Central memory CD8-positive, alpha-beta T cell (primary cell): ENCODE measurements around the gene KRT33B.
"Not testable (repeated sequence)": the region's sequence is repeated elsewhere in the genome, so short reads cannot be mapped to it uniquely, and the experiment has no call there.

Source experiments
- ATAC-seq: fragments of 150-1000 bp; cut with Tn5 transposase; replicated peaks from 2 replicates; pipeline ENCODE4 v1.10.0; 2022; ENCODE audit warnings: mild to moderate bottlenecking, moderate FRiP score, moderate number of reproducible peaks; ENCODE audit not compliant: poor library complexity, severe bottlenecking; ENCODE audit errors: extremely low read depth
- DNase-seq, 2 donors: peaks; one replicate each; pipeline ENCODE4 v3.0.0; 2021; ENCODE audit warnings: low spot score in 2 of 2
- H3K27ac Mint-ChIP-seq: one replicate; pipeline ENCODE4 v1.8.0; 2022; ENCODE audit warnings: low read depth, mild to moderate bottlenecking, moderate library complexity, mixed read lengths
- H3K27me3 Mint-ChIP-seq: one replicate; pipeline ENCODE4 v1.8.0; 2022; ENCODE audit warnings: mixed read lengths
- H3K36me3 Mint-ChIP-seq: one replicate; pipeline ENCODE4 v1.8.0; 2022; ENCODE audit warnings: mild to moderate bottlenecking, moderate library complexity, mixed read lengths; ENCODE audit not compliant: insufficient read depth
- H3K4me1 Mint-ChIP-seq: one replicate; pipeline ENCODE4 v1.8.0; 2022; ENCODE audit warnings: mixed read lengths
- H3K4me3 Mint-ChIP-seq: one replicate; pipeline ENCODE4 v1.8.0; 2022; ENCODE audit warnings: mild to moderate bottlenecking, moderate library complexity, mixed read lengths
- H3K9me3 Mint-ChIP-seq: one replicate; pipeline ENCODE4 v1.8.0; 2022; ENCODE audit warnings: mixed read lengths

KRT33B gene

DNA sequence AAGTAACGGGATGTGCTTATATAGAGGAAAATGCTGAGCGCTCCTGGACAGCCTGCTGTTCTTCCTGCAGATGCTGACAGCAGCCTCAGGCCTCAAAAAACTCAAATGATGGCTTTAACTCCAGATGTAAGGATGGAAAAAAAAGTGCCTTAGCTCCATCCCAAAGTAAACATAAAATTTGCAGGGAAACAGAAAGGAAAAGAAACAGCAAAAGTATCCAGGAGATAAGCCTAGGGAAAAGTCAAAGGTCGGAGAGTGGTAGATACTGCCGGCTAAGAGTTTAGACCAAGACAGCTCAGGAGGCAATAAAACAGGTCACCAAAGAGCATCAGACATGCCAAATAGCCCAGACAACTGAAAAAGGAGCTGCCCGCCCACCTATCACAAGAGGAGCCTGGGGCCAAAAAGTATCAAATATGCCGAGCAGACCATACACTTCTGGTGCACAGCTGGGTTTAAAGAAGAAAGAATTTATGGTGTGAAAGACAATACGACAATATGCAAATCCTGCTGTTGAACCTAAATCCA, 20.9 kb upstream of the KRT33B start:
- no peak overlapping the region for H3K4me3 Mint-ChIP-seq
- H3K36me3 Mint-ChIP-seq, result no peaks in the 10 kb centered on the region
- ATAC-seq, result no peak
- H3K4me1 Mint-ChIP-seq, result no peaks in the 10 kb centered on the region
- H3K27ac Mint-ChIP-seq, result no peak overlapping the region
- peaks cover 69% of the 10 kb centered on the region for H3K27me3 Mint-ChIP-seq
- H3K9me3 Mint-ChIP-seq, result peaks cover 12% of the 10 kb centered on the region
- DNase-seq, result no peak

- DNase-seq (no peak), ATAC-seq (no peak)
- peaks cover 12% of the 10 kb centered on the region for H3K9me3 Mint-ChIP-seq
- no peak overlapping the region for H3K4me3 Mint-ChIP-seq
- H3K36me3 Mint-ChIP-seq, result no peaks in the 10 kb centered on the region
- peaks cover 70% of the 10 kb centered on the region for H3K27me3 Mint-ChIP-seq
- no peak overlapping the region for H3K27ac Mint-ChIP-seq
- no peaks in the 10 kb centered on the region for H3K4me1 Mint-ChIP-seq
These were observed 18.1 kb upstream of the KRT33B start for GRCh38 chr17:41387670-41388069.

- Mint-ChIP-seq H3K4me3 (no peak overlapping the region), H3K27me3 (peaks cover 58% of the 10 kb centered on the region), H3K27ac (no peak overlapping the region), H3K9me3 (peaks cover 12% of the 10 kb centered on the region), H3K4me1 (no peaks in the 10 kb centered on the region), H3K36me3 (no peaks in the 10 kb centered on the region)
- ATAC-seq, result no peak
- no peak for DNase-seq
These were observed 16.6 kb upstream of the KRT33B start for GRCh38 chr17:41386227-41386626.

DNA sequence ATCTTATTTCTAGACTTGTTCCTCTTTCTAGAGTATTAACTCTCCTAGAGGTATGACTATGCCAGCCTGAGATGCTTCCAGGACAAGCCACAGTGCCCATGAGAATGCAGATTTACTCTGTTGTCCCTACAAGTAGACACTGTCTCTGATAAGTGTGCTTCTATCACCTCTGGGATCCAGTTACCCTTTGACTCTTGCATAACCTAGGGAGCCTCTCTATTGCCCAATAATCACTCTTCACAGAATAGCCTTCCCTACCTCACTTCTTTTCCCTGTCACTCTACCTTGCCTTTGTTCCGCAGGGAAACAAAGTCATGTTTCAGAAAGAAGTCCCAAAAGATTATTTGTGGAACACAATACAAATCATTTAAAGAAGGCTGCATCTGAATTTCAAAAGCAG, 14.1 kb upstream of the KRT33B start:
- no peak for DNase-seq
- no peak overlapping the region for H3K27ac Mint-ChIP-seq
- peaks cover 47% of the 10 kb centered on the region for H3K27me3 Mint-ChIP-seq
- H3K9me3 Mint-ChIP-seq, result peaks cover 12% of the 10 kb centered on the region
- no peaks in the 10 kb centered on the region for H3K4me1 Mint-ChIP-seq
- no peak overlapping the region for H3K4me3 Mint-ChIP-seq
- ATAC-seq, result no peak
- no peaks in the 10 kb centered on the region for H3K36me3 Mint-ChIP-seq

DNA sequence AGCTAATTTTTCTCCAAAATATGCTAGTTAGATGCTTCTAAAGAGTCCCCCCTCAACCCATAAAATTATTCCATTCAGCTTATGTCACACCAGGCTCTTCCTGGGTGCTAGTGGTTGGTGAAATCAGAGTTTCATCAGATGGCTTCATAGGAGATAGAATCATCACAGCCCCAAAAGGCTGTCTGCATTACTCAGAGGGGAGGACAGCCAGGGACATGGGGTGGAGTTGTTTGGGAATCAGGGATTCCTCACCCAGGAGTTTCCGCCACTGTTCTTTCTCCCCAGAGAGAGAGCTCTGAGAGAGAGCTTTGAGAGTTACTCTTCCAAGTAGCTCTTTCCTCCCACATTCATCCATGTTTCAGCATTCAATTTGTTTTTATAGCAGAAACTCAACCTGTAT, 12.8 kb upstream of the KRT33B start:
- Mint-ChIP-seq H3K27ac (no peak overlapping the region), H3K4me3 (no peak overlapping the region), H3K4me1 (no peaks in the 10 kb centered on the region), H3K27me3 (peaks cover 42% of the 10 kb centered on the region), H3K9me3 (peaks cover 9% of the 10 kb centered on the region), H3K36me3 (peaks cover 2% of the 10 kb centered on the region)
- DNase-seq, result no peak
- ATAC-seq, result no peak

- H3K4me1 Mint-ChIP-seq, H3K36me3 Mint-ChIP-seq, H3K27ac Mint-ChIP-seq, H3K4me3 Mint-ChIP-seq, DNase-seq, ATAC-seq, H3K9me3 Mint-ChIP-seq: not testable (repeated sequence)
- peaks cover 40% of the 10 kb centered on the region for H3K27me3 Mint-ChIP-seq
These were observed 12.3 kb upstream of the KRT33B start, which contains the start of gene KRT34 for GRCh38 chr17:41381943-41382342. Gene KRT34, minus strand, starts transcription at chr17:41382306. Its CDS starts 60 bp downstream, at chr17:41382246.

GRCh38 chr17:41380091-41380490, 10.5 kb upstream of the KRT33B start:
- not testable (repeated sequence) for H3K9me3 Mint-ChIP-seq, DNase-seq, H3K36me3 Mint-ChIP-seq, H3K27ac Mint-ChIP-seq, H3K4me3 Mint-ChIP-seq, ATAC-seq, H3K4me1 Mint-ChIP-seq
- H3K27me3 Mint-ChIP-seq, result peaks cover 26% of the 10 kb centered on the region

GRCh38 chr17:41377546-41377945, 7.9 kb upstream of the KRT33B start:
- Mint-ChIP-seq H3K9me3 (peaks cover 5% of the 10 kb centered on the region), H3K36me3 (peaks cover 2% of the 10 kb centered on the region), H3K4me3 (no peak overlapping the region), H3K27ac (no peak overlapping the region), H3K27me3 (peaks cover 15% of the 10 kb centered on the region), H3K4me1 (no peaks in the 10 kb centered on the region)
- DNase-seq, result no peak
- no peak for ATAC-seq

DNA sequence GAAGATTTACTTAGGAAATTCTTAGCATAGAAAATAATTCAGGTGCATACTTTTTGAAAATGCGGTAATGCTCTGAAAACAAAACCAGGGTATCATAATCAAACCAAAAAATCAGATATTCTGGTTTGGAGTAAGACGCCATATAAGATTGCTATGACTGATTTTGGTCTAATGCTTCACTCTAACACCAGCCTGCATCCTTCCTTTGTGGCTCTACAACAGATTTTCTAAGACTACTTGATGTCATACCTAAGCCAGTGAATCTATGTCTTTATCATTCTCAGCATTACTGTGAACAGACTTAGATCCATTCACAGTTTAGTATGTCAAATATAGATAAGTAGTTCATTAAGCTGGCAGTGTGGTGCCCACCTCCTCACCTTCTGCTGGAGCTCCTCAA, 590 bp downstream of the KRT33B start:
- Mint-ChIP-seq H3K4me1 (peaks cover 5% of the 10 kb centered on the region), H3K36me3 (no peaks in the 10 kb centered on the region), H3K27me3 (no peaks in the 10 kb centered on the region), H3K27ac (no peak overlapping the region), H3K9me3 (no peaks in the 10 kb centered on the region), H3K4me3 (no peak overlapping the region)
- DNase-seq (no peak), ATAC-seq (no peak)

- DNase-seq, result no peak
- Mint-ChIP-seq H3K27me3 (no peaks in the 10 kb centered on the region), H3K9me3 (no peaks in the 10 kb centered on the region), H3K4me3 (no peak overlapping the region), H3K4me1 (peaks cover 5% of the 10 kb centered on the region), H3K27ac (no peak overlapping the region), H3K36me3 (no peaks in the 10 kb centered on the region)
- ATAC-seq, result no peak
These were observed 2.1 kb downstream of the KRT33B start for GRCh38 chr17:41367426-41368075.

DNA sequence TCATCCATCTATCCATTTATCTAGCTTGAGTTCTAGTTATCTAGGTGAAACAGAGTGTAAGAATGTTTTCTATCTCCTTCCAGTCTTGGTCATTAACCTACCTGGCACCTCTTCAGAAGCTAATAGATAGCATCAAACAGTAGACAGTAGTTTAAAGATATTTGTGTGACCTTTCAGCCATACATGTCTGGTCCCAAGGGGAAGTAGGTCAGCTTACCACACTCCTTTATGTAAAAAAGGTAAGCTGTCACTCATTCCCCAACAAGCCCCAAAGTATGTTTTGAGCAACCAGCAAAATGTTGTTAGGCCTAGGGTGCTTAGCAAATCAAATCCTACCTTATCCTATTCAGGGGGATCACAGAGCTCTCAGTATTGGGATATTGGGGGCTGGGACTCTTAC, 3.5 kb downstream of the KRT33B start:
- Mint-ChIP-seq H3K4me1 (peaks cover 5% of the 10 kb centered on the region), H3K4me3 (no peak overlapping the region), H3K9me3 (no peaks in the 10 kb centered on the region), H3K27ac (no peak overlapping the region), H3K36me3 (no peaks in the 10 kb centered on the region), H3K27me3 (no peaks in the 10 kb centered on the region)
- no peak for ATAC-seq
- DNase-seq, result no peak

- no peaks in the 10 kb centered on the region for H3K4me1 Mint-ChIP-seq
- H3K4me3 Mint-ChIP-seq, result no peak overlapping the region
- no peaks in the 10 kb centered on the region for H3K9me3 Mint-ChIP-seq
- no peaks in the 10 kb centered on the region for H3K27me3 Mint-ChIP-seq
- no peaks in the 10 kb centered on the region for H3K36me3 Mint-ChIP-seq
- no peak overlapping the region for H3K27ac Mint-ChIP-seq
- DNase-seq (no peak), ATAC-seq (no peak)
These were observed 5.7 kb downstream of the KRT33B start for GRCh38 chr17:41363881-41364280.

GRCh38 chr17:41360296-41360995, 9.2 kb downstream of the KRT33B start:
- Mint-ChIP-seq H3K27me3 (no peaks in the 10 kb centered on the region), H3K36me3 (no peaks in the 10 kb centered on the region), H3K27ac (no peak overlapping the region), H3K4me1 (no peaks in the 10 kb centered on the region), H3K4me3 (no peak overlapping the region), H3K9me3 (no peaks in the 10 kb centered on the region)
- ATAC-seq (no peak), DNase-seq (no peak)
